PC-3 (cell line): ENCODE data around the gene ANK3. TPM values are rescaled to one million over a fixed set of nuclear protein-coding genes. Genes with fewer than 3 reads are reported as not detected.

Experiments
- ATAC-seq: fragments of 200-7000 bp; cut with Tn5 transposase; 2 replicates; pipeline ENCODE4 v1.9.1; 2020; ENCODE audit warnings: mild to moderate bottlenecking, moderate library complexity
- BruUV-seq: library from RNA; stranded (reverse); fragments of 400-500 nt; replicated peaks from 2 replicates; lab custom pipeline; 2021; lab: Mats Ljungman, UMichigan
- CTCF ChIA-PET: fragments of 300-600 bp; sonication (Branson Sonifier 250); formaldehyde crosslinking; loops from one replicate; lab custom pipeline; 2022; ENCODE audit warnings: antibody characterized with exemption; lab: Charles Lee
- POLR2A ChIA-PET: fragments of 300-600 bp; sonication (Branson Sonifier 250); formaldehyde crosslinking; loops from one replicate; lab custom pipeline; 2022; ENCODE audit warnings: antibody characterized with exemption; ENCODE audit not compliant: unreplicated experiment; lab: Charles Lee
- DNase-seq: peaks from one replicate; pipeline ENCODE4 v3.0.0-alpha.2; 2015
- H2AFZ ChIP-seq: fragments of 300-600 bp; sonication (generic); 2 replicates; pipeline ENCODE4 v1.6.0; 2016; ENCODE audit warnings: antibody characterized with exemption, low read length
- H3F3A ChIP-seq: fragments of 300-600 bp; sonication (generic); one replicate; pipeline ENCODE4 v1.6.0; 2017; ENCODE audit warnings: antibody characterized with exemption, low read length, control low read depth, mild to moderate bottlenecking; ENCODE audit not compliant: unreplicated experiment
- H3K27ac ChIP-seq: fragments of 300-600 bp; sonication (generic); 2 replicates; pipeline ENCODE4 v1.5.1; 2016; ENCODE audit warnings: mild to moderate bottlenecking, low read length
- H3K27me3 ChIP-seq: fragments of 300-600 bp; sonication (generic); 2 replicates; pipeline ENCODE4 v1.6.1; 2016; ENCODE audit warnings: low read length, mixed read lengths
- H3K36me3 ChIP-seq: fragments of 300-600 bp; sonication (generic); 2 replicates; pipeline ENCODE4 v1.6.1; 2016; ENCODE audit warnings: low read depth, mixed run types, low read length, mixed read lengths
- H3K4me1 ChIP-seq: fragments of 300-600 bp; sonication (generic); 2 replicates; pipeline ENCODE4 v1.5.1; 2016; ENCODE audit warnings: low read length; ENCODE audit not compliant: insufficient read depth
- H3K4me2 ChIP-seq: fragments of 300-600 bp; sonication (generic); 2 replicates; pipeline ENCODE4 v1.6.0; 2016; ENCODE audit warnings: low read length
- H3K4me3 ChIP-seq: fragments of 300-600 bp; sonication (generic); 2 replicates; pipeline ENCODE4 v1.5.1; 2016; ENCODE audit warnings: mild to moderate bottlenecking, low read length, mixed read lengths
- H3K79me2 ChIP-seq: fragments of 300-600 bp; sonication (generic); 2 replicates; pipeline ENCODE4 v1.6.1; 2017; ENCODE audit warnings: low read length, mixed read lengths
- H3K9ac ChIP-seq: fragments of 300-600 bp; sonication (generic); 2 replicates; pipeline ENCODE4 v1.6.0; 2016; ENCODE audit warnings: mild to moderate bottlenecking, low read length
- H3K9me2 ChIP-seq: fragments of 300-600 bp; sonication (generic); replicated peaks from 2 replicates; pipeline ENCODE4 v1.6.1; 2016; ENCODE audit warnings: mixed run types, low read length, mixed read lengths
- H3K9me3 ChIP-seq: fragments of 300-600 bp; sonication (generic); 2 replicates; pipeline ENCODE4 v1.6.1; 2016; ENCODE audit warnings: low read length, mixed read lengths
- H4K20me1 ChIP-seq: fragments of 300-600 bp; sonication (generic); 2 replicates; pipeline ENCODE4 v1.6.1; 2016; ENCODE audit warnings: low read length, mixed read lengths
- EZH2 ChIP-seq: fragments of 300-600 bp; sonication (generic); IDR thresholded peaks from one replicate; pipeline ENCODE4 v1.6.1; 2017; ENCODE audit warnings: antibody characterized with exemption, mild to moderate bottlenecking, low read length; ENCODE audit not compliant: unreplicated experiment
- EZH2phosphoT487 ChIP-seq: fragments of 300-600 bp; sonication (generic); IDR thresholded peaks from 2 replicates; pipeline ENCODE4 v1.6.1; 2018; ENCODE audit warnings: mild to moderate bottlenecking, antibody characterized with exemption, low read length, borderline replicate concordance
- intact Hi-C: fragments of 100-400 bp; cut with micrococcal nuclease; formaldehyde crosslinking; loops from 2 replicates; pipeline ENCODE4 v1.9.0; 2023
- total RNA-seq: library from RNA; depleted of rRNA; stranded (reverse); fragments of >200 nt; gene quantifications from 2 replicates; pipeline ENCODE4 v1.2.3, GENCODE V29; 2014
- TF ChIP-seq, protein P1 (sequence below): fragments of 300-600 bp; sonication (generic); conservative IDR thresholded peaks from 2 replicates; pipeline ENCODE4 v1.5.1; 2017; ENCODE audit warnings: antibody characterized with exemption, low read depth, mild to moderate bottlenecking, low read length

ANK3 gene
- total RNA-seq, 1 experiment from 2014 or later = 29.5 TPM

DNA sequence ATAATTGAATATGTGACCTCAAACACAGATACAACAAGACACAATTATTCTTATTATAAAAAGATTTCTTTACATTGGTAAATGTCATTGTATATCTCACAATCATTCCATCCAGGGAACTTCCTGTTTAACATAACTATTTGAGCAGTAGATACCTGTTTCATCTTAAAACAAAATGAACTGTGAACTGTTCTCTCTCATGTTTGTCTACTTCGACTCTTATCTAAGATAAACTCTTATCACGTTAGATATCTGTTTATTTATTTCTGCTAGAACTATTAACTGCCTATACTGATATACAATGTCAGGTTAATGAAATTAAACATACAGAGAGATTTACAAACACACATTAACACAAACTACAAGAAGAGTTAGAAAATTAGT lies 20.1 kb downstream of the ANK3 start:
- Histone ChIP-seq H3K79me2 (no peaks in the 10 kb centered on the region), H4K20me1 (no peaks in the 10 kb centered on the region), H3F3A (no peaks in the 10 kb centered on the region), H3K9me3 (no peaks in the 10 kb centered on the region), H3K4me2 (no peak overlapping the region), H3K36me3 (no peaks in the 10 kb centered on the region), H3K27ac (no peak overlapping the region), H3K9me2 (no peaks in the 10 kb centered on the region), H3K9ac (no peak overlapping the region), H2AFZ (no peak overlapping the region), H3K4me3 (no peak overlapping the region), H3K27me3 (no peaks in the 10 kb centered on the region), H3K4me1 (no peaks in the 10 kb centered on the region)
- ChIA-PET CTCF (no interaction called here), POLR2A (no interaction called here)
- DNase-seq (no peak), ATAC-seq (no peak)
- intact Hi-C loops = no loop called here
- no TSS peak for BruUV-seq
- no peak for TF ChIP-seq EZH2phosphoT487
- TF ChIP-seq, protein P1, sequence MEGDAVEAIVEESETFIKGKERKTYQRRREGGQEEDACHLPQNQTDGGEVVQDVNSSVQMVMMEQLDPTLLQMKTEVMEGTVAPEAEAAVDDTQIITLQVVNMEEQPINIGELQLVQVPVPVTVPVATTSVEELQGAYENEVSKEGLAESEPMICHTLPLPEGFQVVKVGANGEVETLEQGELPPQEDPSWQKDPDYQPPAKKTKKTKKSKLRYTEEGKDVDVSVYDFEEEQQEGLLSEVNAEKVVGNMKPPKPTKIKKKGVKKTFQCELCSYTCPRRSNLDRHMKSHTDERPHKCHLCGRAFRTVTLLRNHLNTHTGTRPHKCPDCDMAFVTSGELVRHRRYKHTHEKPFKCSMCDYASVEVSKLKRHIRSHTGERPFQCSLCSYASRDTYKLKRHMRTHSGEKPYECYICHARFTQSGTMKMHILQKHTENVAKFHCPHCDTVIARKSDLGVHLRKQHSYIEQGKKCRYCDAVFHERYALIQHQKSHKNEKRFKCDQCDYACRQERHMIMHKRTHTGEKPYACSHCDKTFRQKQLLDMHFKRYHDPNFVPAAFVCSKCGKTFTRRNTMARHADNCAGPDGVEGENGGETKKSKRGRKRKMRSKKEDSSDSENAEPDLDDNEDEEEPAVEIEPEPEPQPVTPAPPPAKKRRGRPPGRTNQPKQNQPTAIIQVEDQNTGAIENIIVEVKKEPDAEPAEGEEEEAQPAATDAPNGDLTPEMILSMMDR = no peak
- TF ChIP-seq EZH2 = no peak

DNA sequence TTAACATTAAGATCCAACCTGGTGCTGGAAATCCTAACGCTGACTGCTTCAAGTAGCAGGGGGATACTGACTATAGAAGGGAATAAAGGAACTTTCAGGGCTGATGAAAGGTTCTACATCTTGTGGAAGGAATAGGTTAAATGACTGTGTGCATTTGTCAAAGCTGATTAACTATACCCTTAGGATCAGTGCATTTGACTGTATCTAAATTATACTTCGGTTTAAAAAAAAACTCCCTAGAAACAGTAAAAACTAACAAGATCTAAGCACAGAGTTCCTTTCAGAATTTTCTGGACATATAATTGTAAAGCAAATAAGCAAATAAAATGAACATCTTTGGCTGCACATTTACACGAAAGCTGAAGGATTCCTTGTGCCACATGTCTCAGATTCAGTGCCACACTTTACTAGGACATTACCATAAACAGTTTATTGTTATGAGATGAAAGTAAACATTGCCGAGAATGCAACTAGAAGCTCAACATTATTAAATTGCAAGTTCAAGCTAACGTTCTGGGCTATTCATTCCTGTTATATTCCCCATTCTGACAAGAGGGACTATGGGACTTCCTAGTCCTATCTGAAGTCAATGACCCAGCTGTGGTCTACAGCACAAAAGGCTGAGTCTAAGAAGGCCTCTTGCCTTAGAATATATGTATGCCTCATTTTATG lies 20.7 kb downstream of the ANK3 start:
- TF ChIP-seq EZH2 = no peak
- TF ChIP-seq, protein P1 = no peak
- TF ChIP-seq EZH2phosphoT487 = no peak
- Histone ChIP-seq H3K27ac (no peak overlapping the region), H3K9me3 (no peaks in the 10 kb centered on the region), H3K4me1 (no peaks in the 10 kb centered on the region), H3K36me3 (no peaks in the 10 kb centered on the region), H3K4me3 (no peak overlapping the region), H3F3A (no peaks in the 10 kb centered on the region), H3K4me2 (no peak overlapping the region), H4K20me1 (no peaks in the 10 kb centered on the region), H2AFZ (no peak overlapping the region), H3K9me2 (no peaks in the 10 kb centered on the region), H3K27me3 (no peaks in the 10 kb centered on the region), H3K9ac (no peak overlapping the region), H3K79me2 (no peaks in the 10 kb centered on the region)
- no peak for ATAC-seq
- ChIA-PET CTCF (no interaction called here), POLR2A (no interaction called here)
- BruUV-seq = no TSS peak
- intact Hi-C loops = no loop called here
- DNase-seq = no peak

DNA sequence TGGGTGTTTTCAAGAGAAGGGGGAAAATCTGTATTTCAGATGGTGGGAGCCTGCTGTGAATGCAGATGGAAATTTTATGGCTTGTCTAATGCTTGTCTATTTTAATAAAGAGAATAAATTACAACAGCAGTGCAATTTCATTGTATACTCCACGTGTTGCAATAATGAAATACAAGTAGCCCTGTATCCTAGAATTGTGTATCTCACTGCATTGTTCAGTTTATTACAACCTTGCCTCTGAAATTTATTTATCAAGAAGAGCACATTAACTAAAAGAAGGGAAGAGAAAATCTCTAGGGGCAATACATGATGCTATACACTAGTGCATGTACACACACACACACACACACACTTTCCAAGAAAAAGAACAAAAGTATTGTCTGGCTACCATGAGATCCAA lies 21.8 kb downstream of the ANK3 start:
- Histone ChIP-seq H3K79me2 (no peaks in the 10 kb centered on the region), H3K36me3 (no peaks in the 10 kb centered on the region), H3K9me2 (no peaks in the 10 kb centered on the region), H3K4me2 (no peak overlapping the region), H2AFZ (no peak overlapping the region), H3K9me3 (no peaks in the 10 kb centered on the region), H4K20me1 (no peaks in the 10 kb centered on the region), H3K4me3 (no peak overlapping the region), H3F3A (no peaks in the 10 kb centered on the region), H3K27ac (no peak overlapping the region), H3K27me3 (no peaks in the 10 kb centered on the region), H3K4me1 (no peaks in the 10 kb centered on the region), H3K9ac (no peak overlapping the region)
- DNase-seq (no peak), ATAC-seq (no peak)
- ChIA-PET CTCF (no interaction called here), POLR2A (no interaction called here)
- intact Hi-C loops = no loop called here
- TF ChIP-seq, protein P1 = no peak
- TF ChIP-seq EZH2phosphoT487 (no peak), EZH2 (no peak)
- no TSS peak for BruUV-seq
